Raji (cell line): ENCODE results near the gene TRIM67.

ENCODE experiments used
- POLR2A ChIP-seq: IDR thresholded peaks from 2 replicates; pipeline ENCODE4 v1.6.1; 2011; ENCODE audit warnings: low read depth, low read length, control low read depth; ENCODE audit not compliant: insufficient read depth

TRIM67 gene

GRCh38 chr1:231192620-231193163 is 30.8 kb downstream of the TRIM67 start:
- TF ChIP-seq POLR2A: no peak

- TF ChIP-seq POLR2A: no peak
These were observed 32.0 kb downstream of the TRIM67 start for GRCh38 chr1:231193710-231194340.

- no peak for TF ChIP-seq POLR2A
These were observed 32.6 kb downstream of the TRIM67 start for GRCh38 chr1:231194476-231194842.

- TF ChIP-seq POLR2A: no peak
These were observed 33.1 kb downstream of the TRIM67 start for GRCh38 chr1:231194843-231195516.

GRCh38 chr1:231196307-231196706 is 34.4 kb downstream of the TRIM67 start:
- no peak for TF ChIP-seq POLR2A

GRCh38 chr1:231196728-231197127 is 34.9 kb downstream of the TRIM67 start:
- no peak for TF ChIP-seq POLR2A

- TF ChIP-seq POLR2A: no peak
These were observed 38.0 kb downstream of the TRIM67 start for GRCh38 chr1:231199868-231200267.

- no peak for TF ChIP-seq POLR2A
These were observed 38.7 kb downstream of the TRIM67 start for GRCh38 chr1:231200388-231201031.

GRCh38 chr1:231201375-231201978 is 39.6 kb downstream of the TRIM67 start:
- no peak for TF ChIP-seq POLR2A

GRCh38 chr1:231201979-231202633 is 40.2 kb downstream of the TRIM67 start:
- TF ChIP-seq POLR2A: no peak

- TF ChIP-seq POLR2A: no peak
These were observed 41.6 kb downstream of the TRIM67 start for GRCh38 chr1:231203259-231204057.

- TF ChIP-seq POLR2A: no peak
These were observed 45.0 kb downstream of the TRIM67 start for GRCh38 chr1:231206856-231207255.

- no peak for TF ChIP-seq POLR2A
These were observed 45.6 kb downstream of the TRIM67 start for GRCh38 chr1:231207437-231207836.

- no peak for TF ChIP-seq POLR2A
These were observed 47.1 kb downstream of the TRIM67 start for GRCh38 chr1:231208980-231209379.
